K562 (cell line): ENCODE results near the gene DBH. TPM values are rescaled to one million over a fixed set of nuclear protein-coding genes. Genes with fewer than 3 reads are reported as not detected.

ENCODE experiments used
- ATAC-seq: fragments of 200-7000 bp; cut with Tn5 transposase; 3 replicates; pipeline ENCODE4 v1.9.1; 2020; ENCODE audit warnings: moderate library complexity
- BruUV-seq: library from RNA; stranded (reverse); fragments of 400-500 nt; replicated peaks from 2 replicates; lab custom pipeline; 2021; lab: Mats Ljungman, UMichigan
- CTCF ChIA-PET: fragments of 300-600 bp; formaldehyde crosslinking; extraction: SDS; loops from one replicate; lab custom pipeline; 2021; ENCODE audit warnings: low intra/inter-chr PET ratio; lab: Yijun Ruan, JAX
- POLR2A ChIA-PET: fragments of 300-600, 350-650 bp; sonication (Branson Sonifier 250); formaldehyde crosslinking; extraction: SDS; loops from one replicate; lab custom pipeline; 2021; ENCODE audit warnings: antibody characterized with exemption, inconsistent platforms; lab: Yijun Ruan, JAX
- DNase-seq, 4 experiments: peaks; one replicate each; pipeline versions ENCODE4 v3.0.0 to v3.0.0-alpha.2; 2011 to 2018; ENCODE audit warnings: low spot score in 3 of 4, mixed read lengths in 3 of 4; ENCODE audit errors: extremely low read depth in 1 of 4
- FAIRE-seq: peaks from 2 replicates; lab custom pipeline; 2011; peaks lifted over from hg19 to GRCh38; lab: Jason Lieb, UNC
- H2AFZ ChIP-seq: 2 replicates; pipeline ENCODE4 v1.6.0; 2011; ENCODE audit warnings: low read depth, low read length, control low read depth, inconsistent platforms
- H3K27ac ChIP-seq: fragments of 200-600 bp; 3 replicates; pipeline ENCODE4 v1.8.0; 2011; ENCODE audit warnings: low read depth, mild to moderate bottlenecking, control low read depth, inconsistent platforms, low read length, moderate library complexity, mixed read lengths; ENCODE audit errors: extremely low read depth
- H3K27me3 ChIP-seq, 2 experiments: fragments of 300-600 bp in 1 of 2; 2 replicates in 1 of 2; 3 replicates in 1 of 2; pipeline versions ENCODE4 v1.6.0 to v1.8.0; 2011; ENCODE audit warnings: inconsistent platforms in 2 of 2, low read length in 2 of 2, mild to moderate bottlenecking in 1 of 2, mixed read lengths in 1 of 2, moderate library complexity in 1 of 2; ENCODE audit not compliant: control insufficient read depth in 2 of 2, insufficient read depth in 2 of 2
- H3K36me3 ChIP-seq: fragments of 300-600 bp; 3 replicates; pipeline ENCODE4 v1.8.0; 2011; ENCODE audit warnings: mild to moderate bottlenecking, low read length, inconsistent platforms; ENCODE audit not compliant: control insufficient read depth, insufficient read depth
- H3K4me1 ChIP-seq, 2 experiments: fragments of 200-600 bp in 1 of 2; replicated peaks in 1 of 2; 2 replicates in 1 of 2; 3 replicates in 1 of 2; pipeline versions ENCODE4 v1.5.1 to v1.8.0; 2011; ENCODE audit warnings: inconsistent platforms in 2 of 2, low read length in 2 of 2, mild to moderate bottlenecking in 1 of 2, mixed read lengths in 1 of 2, moderate library complexity in 1 of 2; ENCODE audit not compliant: control insufficient read depth in 2 of 2, insufficient read depth in 2 of 2
- H3K4me2 ChIP-seq: 2 replicates; pipeline ENCODE4 v1.6.1; 2011; ENCODE audit warnings: low read length, control low read depth, inconsistent platforms, mixed read lengths; ENCODE audit not compliant: insufficient read depth
- H3K4me3 ChIP-seq: fragments of 200-600 bp; sonication (generic), shearing (Covaris generic); 2 replicates; pipeline ENCODE4 v1.5.1; 2016; ENCODE audit warnings: control low read depth, inconsistent platforms
- H3K79me2 ChIP-seq: fragments of 200-600 bp; 3 replicates; pipeline ENCODE4 v1.8.0; 2011; ENCODE audit warnings: low read length, inconsistent platforms; ENCODE audit not compliant: control insufficient read depth, insufficient read depth
- H3K9ac ChIP-seq, 2 experiments: 2 replicates each; pipeline versions ENCODE4 v1.6.0 to v1.6.1; 2011; ENCODE audit warnings: low read depth in 2 of 2, low read length in 2 of 2, control low read depth in 1 of 2, inconsistent platforms in 1 of 2, mild to moderate bottlenecking in 1 of 2, mixed read lengths in 1 of 2; ENCODE audit not compliant: insufficient read depth in 1 of 2
- H3K9me1 ChIP-seq: one replicate; pipeline ENCODE4 v1.6.0; 2011; ENCODE audit warnings: inconsistent platforms, mild to moderate bottlenecking, low read length, moderate library complexity; ENCODE audit not compliant: control insufficient read depth, insufficient read depth
- H3K9me3 ChIP-seq: replicated peaks from 2 replicates; pipeline ENCODE4 v1.5.1; 2011; ENCODE audit warnings: low read depth, low read length, inconsistent platforms; ENCODE audit not compliant: control insufficient read depth, insufficient read depth
- H4K20me1 ChIP-seq: replicated peaks from 2 replicates; pipeline ENCODE4 v1.6.1; 2011; ENCODE audit warnings: low read length, inconsistent platforms, mixed read lengths; ENCODE audit not compliant: control insufficient read depth, insufficient read depth
- DMBX1 ChIP-seq: fragments of 250-450 bp; sonication (Bioruptor Pico); IDR thresholded peaks from 2 replicates; pipeline ENCODE4 v1.8.0; 2022; ENCODE audit warnings: inconsistent platforms, mild to moderate bottlenecking, moderate library complexity, borderline replicate concordance
- E2F3 ChIP-seq: fragments of 250-450 bp; sonication (Bioruptor Pico); IDR thresholded peaks from 2 replicates; pipeline ENCODE4 v1.4.0; 2020; ENCODE audit warnings: mild to moderate bottlenecking
- GATA2 ChIP-seq: sonication (generic); formaldehyde crosslinking; IDR thresholded peaks from 2 replicates; pipeline ENCODE4 v1.4.0; 2020; ENCODE audit warnings: mild to moderate bottlenecking, missing genetic modification reagents
- HMG20A ChIP-seq: fragments of 450-650 bp; formaldehyde crosslinking; conservative IDR thresholded peaks from 2 replicates; pipeline ENCODE4 v1.4.0; 2020; ENCODE audit warnings: mild to moderate bottlenecking, mixed read lengths
- KHSRP ChIP-seq: fragments of 450-650 bp; IDR thresholded peaks from 2 replicates; pipeline ENCODE4 v1.6.1; 2017
- KLF13 ChIP-seq: fragments of 450-650 bp; IDR thresholded peaks from 2 replicates; pipeline ENCODE4 v1.6.1; 2016; ENCODE audit warnings: missing genetic modification characterization, low read depth, mild to moderate bottlenecking, missing compliant biosample characterization, moderate library complexity, borderline replicate concordance
- NFE2L1 ChIP-seq: fragments of 450-650 bp; IDR thresholded peaks from 2 replicates; pipeline ENCODE4 v1.6.1; 2016; ENCODE audit warnings: missing genetic modification characterization, low read depth, mild to moderate bottlenecking, missing compliant biosample characterization, moderate library complexity, borderline replicate concordance
- POLR3G ChIP-seq: IDR thresholded peaks from 2 replicates; pipeline ENCODE4 v1.6.1; 2011; ENCODE audit not compliant: insufficient read length, insufficient replicate concordance; ENCODE audit errors: extremely low read depth
- ZNF324 ChIP-seq: fragments of 250-450 bp; sonication (Bioruptor Pico); IDR thresholded peaks from 2 replicates; pipeline ENCODE4 v1.4.0; 2020; ENCODE audit warnings: mild to moderate bottlenecking
- ZNF408 ChIP-seq: fragments of 250-450 bp; sonication (Bioruptor Pico); IDR thresholded peaks from 2 replicates; pipeline ENCODE4 v1.4.0; 2020; ENCODE audit warnings: low read depth, mild to moderate bottlenecking, moderate library complexity
- ZNF561 ChIP-seq: fragments of 450-650 bp; formaldehyde crosslinking; conservative IDR thresholded peaks from 2 replicates; pipeline ENCODE4 v1.4.0; 2020; ENCODE audit warnings: mild to moderate bottlenecking, moderate library complexity
- ZNF699 ChIP-seq: fragments of 250-450 bp; sonication (Bioruptor Pico); IDR thresholded peaks from 2 replicates; pipeline ENCODE4 v1.8.0; 2021; ENCODE audit warnings: mild to moderate bottlenecking, moderate library complexity; ENCODE audit not compliant: insufficient replicate concordance
- WGBS: fragments of 100-300 bp; shearing (Covaris generic); methylation state at CpG from one replicate; pipeline ENCODE4 v1.1.6; 2016; ENCODE audit warnings: low coverage, mixed read lengths; ENCODE audit not compliant: insufficient coverage; ENCODE audit errors: missing lambda C conversion rate; 5-methylcytosine and 5-hydroxymethylcytosine counted together
- in situ Hi-C: fragments of 300-500 bp; cut with MboI; formaldehyde crosslinking; loops from 4 replicates; pipeline ENCODE4 v1.15.0; 2018; ENCODE audit warnings: inconsistent platforms, mixed read lengths
- intact Hi-C: fragments of 100-400 bp; cut with micrococcal nuclease; formaldehyde crosslinking; loops from 2 replicates; pipeline ENCODE4 v1.14.2; 2022
- polyA plus RNA-seq, 8 experiments: library from polyadenylated mRNA; depleted of rRNA in 4 of 8; stranded (reverse) in 5 of 8; unstranded in 3 of 8; fragments of >200 nt; fragmentation: Nextera tagmentation in 2 of 8; fragmentation: Illumina TruSeq in 1 of 8; extraction: Ambion mirVana in 2 of 8; extraction: Trizol in 1 of 8; gene quantifications; 2 replicates each; pipeline versions ENCODE4 v1.2.1 to v1.2.3, GENCODE V29; 2011 to 2014; ENCODE audit warnings: inconsistent platforms in 1 of 8, missing spikeins in 1 of 8
- total RNA-seq, 7 experiments: library from RNA; depleted of rRNA in 6 of 7; stranded (reverse); fragments of >200 nt in 6 of 7; fragmentation: Illumina TruSeq in 2 of 7; extraction: Trizol in 2 of 7; gene quantifications; 2 replicates each; pipeline versions ENCODE4 v1.2.1 to v1.2.3, GENCODE V29; 2011 to 2021; ENCODE audit warnings: low replicate concordance in 1 of 7
- TF ChIP-seq, protein P1 (sequence below): fragments of 450-650 bp; formaldehyde crosslinking; IDR thresholded peaks from 2 replicates; pipeline ENCODE4 v1.4.0; 2020; ENCODE audit warnings: mild to moderate bottlenecking
- TF ChIP-seq, protein P2 (sequence below): sonication (generic); formaldehyde crosslinking; IDR thresholded peaks from 2 replicates; pipeline ENCODE4 v1.8.1; 2023; ENCODE audit warnings: mild to moderate bottlenecking, missing genetic modification reagents
- TF ChIP-seq, protein P3 (sequence below): fragments of 250-450 bp; sonication (Bioruptor Pico); IDR thresholded peaks from 2 replicates; pipeline ENCODE4 v1.8.0; 2021; ENCODE audit warnings: borderline replicate concordance, mild to moderate bottlenecking, moderate library complexity; ENCODE audit not compliant: poor library complexity, severe bottlenecking
- TF ChIP-seq, protein P4 (sequence below), 2 experiments: IDR thresholded peaks in 1 of 2; conservative IDR thresholded peaks in 1 of 2; 2 replicates each; pipeline ENCODE4 v1.6.1; 2016; ENCODE audit warnings: low read depth in 2 of 2, mild to moderate bottlenecking in 1 of 2, missing compliant biosample characterization in 1 of 2, missing genetic modification characterization in 1 of 2, moderate library complexity in 1 of 2

DBH gene
- total and polyA plus RNA-seq, 9 of the 15 experiments (the other 6 are each of a cell fraction or from before 2014, with no cell fraction given): not detected

DNA sequence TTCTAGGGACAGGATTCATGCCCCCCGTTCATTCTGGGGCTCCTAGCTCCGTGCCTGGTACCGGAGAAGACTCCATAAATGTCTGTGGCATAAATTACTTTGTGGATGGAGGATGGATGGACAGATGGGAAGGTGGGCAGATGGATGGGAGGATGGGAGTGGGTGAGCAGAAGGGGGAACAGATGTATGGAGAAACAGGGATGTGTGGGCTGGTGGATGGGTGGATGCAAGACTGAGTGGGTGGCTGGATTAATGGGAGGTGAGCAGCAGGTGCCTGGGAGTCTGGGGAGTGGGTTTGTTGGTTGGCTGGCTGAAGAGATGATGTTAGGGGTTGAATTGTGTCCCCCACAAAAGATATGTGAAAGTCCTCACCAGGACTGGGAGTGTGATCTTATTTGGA is 58.5 kb downstream of the DBH start:
- no peaks in the 10 kb centered on the region for H3K9me1 ChIP-seq
- intact Hi-C loops: no loop called here
- POLR2A ChIA-PET: interaction anchor here (0.6 kb wide), 1 partner anchor 189 kb away, joined by 3 read pairs; no protein-coding TSS in a partner anchor

More for the DNA sequence above, 58.5 kb downstream of the DBH start:
- H3K79me2 ChIP-seq: no peaks in the 10 kb centered on the region
- H3K4me1 ChIP-seq: peaks cover 0 to 4% of the 10 kb centered on the region in 2 experiments; a peak in 2 of 5 replicates
- no peak overlapping the region for H3K27ac ChIP-seq
- no TSS peak for BruUV-seq
- no peak overlapping the region for H3K9ac ChIP-seq
- no peak overlapping the region for H3K4me2 ChIP-seq
- H3K27me3 ChIP-seq: peaks cover 17 to 57% of the 10 kb centered on the region in 2 experiments
- FAIRE-seq (no peak), DNase-seq (no peak), ATAC-seq (no peak)
- WGBS: 2% methylated on average over 3 of the region's 3 CpGs
- no peaks in the 10 kb centered on the region for H3K36me3 ChIP-seq
- in situ Hi-C loops: no loop called here
- CTCF ChIA-PET: no interaction called here
- no peaks in the 10 kb centered on the region for H3K9me3 ChIP-seq
- H4K20me1 ChIP-seq: peaks cover 15% of the 10 kb centered on the region
- H2AFZ ChIP-seq: no peak overlapping the region
- TF ChIP-seq, protein P1, sequence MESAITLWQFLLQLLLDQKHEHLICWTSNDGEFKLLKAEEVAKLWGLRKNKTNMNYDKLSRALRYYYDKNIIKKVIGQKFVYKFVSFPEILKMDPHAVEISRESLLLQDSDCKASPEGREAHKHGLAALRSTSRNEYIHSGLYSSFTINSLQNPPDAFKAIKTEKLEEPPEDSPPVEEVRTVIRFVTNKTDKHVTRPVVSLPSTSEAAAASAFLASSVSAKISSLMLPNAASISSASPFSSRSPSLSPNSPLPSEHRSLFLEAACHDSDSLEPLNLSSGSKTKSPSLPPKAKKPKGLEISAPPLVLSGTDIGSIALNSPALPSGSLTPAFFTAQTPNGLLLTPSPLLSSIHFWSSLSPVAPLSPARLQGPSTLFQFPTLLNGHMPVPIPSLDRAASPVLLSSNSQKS (CRISPR knock-in tag): no peak
- TF ChIP-seq, protein P2, sequence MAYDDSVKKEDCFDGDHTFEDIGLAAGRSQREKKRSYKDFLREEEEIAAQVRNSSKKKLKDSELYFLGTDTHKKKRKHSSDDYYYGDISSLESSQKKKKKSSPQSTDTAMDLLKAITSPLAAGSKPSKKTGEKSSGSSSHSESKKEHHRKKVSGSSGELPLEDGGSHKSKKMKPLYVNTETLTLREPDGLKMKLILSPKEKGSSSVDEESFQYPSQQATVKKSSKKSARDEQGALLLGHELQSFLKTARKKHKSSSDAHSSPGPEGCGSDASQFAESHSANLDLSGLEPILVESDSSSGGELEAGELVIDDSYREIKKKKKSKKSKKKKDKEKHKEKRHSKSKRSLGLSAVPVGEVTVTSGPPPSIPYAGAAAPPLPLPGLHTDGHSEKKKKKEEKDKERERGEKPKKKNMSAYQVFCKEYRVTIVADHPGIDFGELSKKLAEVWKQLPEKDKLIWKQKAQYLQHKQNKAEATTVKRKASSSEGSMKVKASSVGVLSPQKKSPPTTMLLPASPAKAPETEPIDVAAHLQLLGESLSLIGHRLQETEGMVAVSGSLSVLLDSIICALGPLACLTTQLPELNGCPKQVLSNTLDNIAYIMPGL (CRISPR knock-in tag): no peak
- no peak for TF ChIP-seq KHSRP
- TF ChIP-seq POLR3G: no peak
- no peak for TF ChIP-seq NFE2L1 (tag)
- TF ChIP-seq HMG20A (CRISPR knock-in tag): no peak
- no peak for TF ChIP-seq ZNF561 (CRISPR knock-in tag)
- TF ChIP-seq ZNF408: no peak
- TF ChIP-seq, protein P3, sequence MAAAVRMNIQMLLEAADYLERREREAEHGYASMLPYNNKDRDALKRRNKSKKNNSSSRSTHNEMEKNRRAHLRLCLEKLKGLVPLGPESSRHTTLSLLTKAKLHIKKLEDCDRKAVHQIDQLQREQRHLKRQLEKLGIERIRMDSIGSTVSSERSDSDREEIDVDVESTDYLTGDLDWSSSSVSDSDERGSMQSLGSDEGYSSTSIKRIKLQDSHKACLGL (CRISPR knock-in tag): no peak
- TF ChIP-seq, protein P4, sequence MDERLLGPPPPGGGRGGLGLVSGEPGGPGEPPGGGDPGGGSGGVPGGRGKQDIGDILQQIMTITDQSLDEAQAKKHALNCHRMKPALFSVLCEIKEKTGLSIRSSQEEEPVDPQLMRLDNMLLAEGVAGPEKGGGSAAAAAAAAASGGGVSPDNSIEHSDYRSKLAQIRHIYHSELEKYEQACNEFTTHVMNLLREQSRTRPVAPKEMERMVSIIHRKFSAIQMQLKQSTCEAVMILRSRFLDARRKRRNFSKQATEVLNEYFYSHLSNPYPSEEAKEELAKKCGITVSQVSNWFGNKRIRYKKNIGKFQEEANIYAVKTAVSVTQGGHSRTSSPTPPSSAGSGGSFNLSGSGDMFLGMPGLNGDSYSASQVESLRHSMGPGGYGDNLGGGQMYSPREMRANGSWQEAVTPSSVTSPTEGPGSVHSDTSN (CRISPR knock-in tag; IDR thresholded peaks at IDR 0.05; ENCODE audit: low read depth): no peak
- TF ChIP-seq, protein P4 (tag; conservative IDR thresholded peaks at IDR 0.05; ENCODE audit: low read depth): no peak
- no peak for TF ChIP-seq DMBX1 (CRISPR knock-in tag)
- TF ChIP-seq GATA2 (CRISPR knock-in tag): no peak
- no peak for TF ChIP-seq E2F3 (CRISPR knock-in tag)
- no peak for TF ChIP-seq KLF13 (tag)
- no peak for TF ChIP-seq ZNF699 (CRISPR knock-in tag)
- no peak for TF ChIP-seq ZNF324
- no peak overlapping the region for H3K4me3 ChIP-seq
